Left kidney (tissue), 8 donors: ENCODE data around the gene BRINP3. TPM values are rescaled to one million over a fixed set of nuclear protein-coding genes. Genes with fewer than 3 reads are reported as not detected.
"Not testable (repeated sequence)": the region's sequence is repeated elsewhere in the genome, so short reads cannot be mapped to it uniquely, and the experiment has no call there.

ENCODE experiments used
- DNase-seq: peaks from one replicate; pipeline ENCODE4 v3.0.0-alpha.2; 2013
- long read RNA-seq, 8 donors: transcript quantifications; one replicate each; lab custom pipeline, GENCODE V29; 2026
- polyA plus RNA-seq: library from polyadenylated mRNA; unstranded; fragments of 120-200 nt; gene quantifications from one replicate; pipeline ENCODE4 v1.2.1, GENCODE V29; 2013; ENCODE audit not compliant: insufficient read length

Gene BRINP3
- polyA plus RNA-seq, result 7.6 TPM
- long read RNA-seq, donor 1, result 0 reads
- long read RNA-seq, donor 2, result 0 reads
- long read RNA-seq, donor 3, result 0 reads
- long read RNA-seq, donor 4, result 0 reads
- long read RNA-seq, donor 5, partial matches to known transcripts, result 0 of 1 reads
- long read RNA-seq, donor 5, other reads (novel, unspliced or antisense), result 0 of 1 reads
- long read RNA-seq, donor 6, result 0 reads
- long read RNA-seq, donor 7, result 0 reads
- long read RNA-seq, donor 8, result 0 reads

GRCh38 chr1:190477762-190478148 lies at the start of gene BRINP3:
Gene BRINP3, minus strand, starts transcription at chr1:190477864.
- DNase-seq, result peak; percentile 17

- DNase-seq, result no peak
Observed at GRCh38 chr1:190511554-190511953, 33.9 kb upstream of the BRINP3 start.

GRCh38 chr1:190507357-190507756 lies 29.7 kb upstream of the BRINP3 start:
- no peak for DNase-seq

GRCh38 chr1:190504539-190504938 lies 26.9 kb upstream of the BRINP3 start:
- DNase-seq, result not testable (repeated sequence)

GRCh38 chr1:190497565-190497964 lies 19.9 kb upstream of the BRINP3 start:
- DNase-seq, result no peak

- no peak for DNase-seq
Observed at GRCh38 chr1:190494451-190494850, 16.8 kb upstream of the BRINP3 start.

- no peak for DNase-seq
Observed at GRCh38 chr1:190491404-190491803, 13.7 kb upstream of the BRINP3 start.

GRCh38 chr1:190484045-190484444 lies 6.4 kb upstream of the BRINP3 start:
- DNase-seq, result no peak

- no peak for DNase-seq
Observed at GRCh38 chr1:190480231-190480630, 2.6 kb upstream of the BRINP3 start.

GRCh38 chr1:190479516-190479915 lies 1.9 kb upstream of the BRINP3 start:
- no peak for DNase-seq

- DNase-seq, result peak; percentile 19
Observed at GRCh38 chr1:190479050-190479397, 1.4 kb upstream of the BRINP3 start.

- peak; percentile 32 for DNase-seq
Observed at GRCh38 chr1:190478149-190479049, 735 bp upstream of the BRINP3 start.

- DNase-seq, result no peak
Observed at GRCh38 chr1:190476806-190477205, 858 bp downstream of the BRINP3 start.

GRCh38 chr1:190476321-190476720 lies 1.3 kb downstream of the BRINP3 start:
- no peak for DNase-seq

- peak; percentile 30 for DNase-seq
Observed at GRCh38 chr1:190475421-190476141, 2.1 kb downstream of the BRINP3 start.

- no peak for DNase-seq
Observed at GRCh38 chr1:190474650-190475211, 2.9 kb downstream of the BRINP3 start.

- DNase-seq, result no peak
Observed at GRCh38 chr1:190474010-190474409, 3.7 kb downstream of the BRINP3 start.

- no peak for DNase-seq
Observed at GRCh38 chr1:190472494-190472893, 5.2 kb downstream of the BRINP3 start.

- no peak for DNase-seq
Observed at GRCh38 chr1:190472042-190472441, 5.6 kb downstream of the BRINP3 start.

GRCh38 chr1:190464690-190465089 lies 13.0 kb downstream of the BRINP3 start:
- DNase-seq, result no peak

GRCh38 chr1:190456129-190456528 lies 21.5 kb downstream of the BRINP3 start:
- DNase-seq, result no peak

- DNase-seq, result no peak
Observed at GRCh38 chr1:190455631-190456030, 22.0 kb downstream of the BRINP3 start.

GRCh38 chr1:190453550-190453949 lies 24.1 kb downstream of the BRINP3 start:
- DNase-seq, result no peak
